ENCODE measurements around the gene DPY19L1.

- TF ChIP-seq CTCF (IDR thresholded peaks at IDR 0.05; ENCODE audit: poor library complexity, severe bottlenecking) (no peak), RAD21 (conservative IDR thresholded peaks at IDR 0.05) (no peak)
Observed at GRCh38 chr7:34900891-34901513, 136.3 kb downstream of the DPY19L1 start.

All from neural cell (in vitro differentiated cells).